Measurements from ENCODE around the gene RPS18. TPM values are rescaled to one million over a fixed set of nuclear protein-coding genes. Genes with fewer than 3 reads are reported as not detected.

RPS18 gene
- total and polyA plus RNA-seq, 9 of the 15 experiments (the other 6 are each of a cell fraction or from before 2014, with no cell fraction given): 5,023 to 17,516 (median 8,131) TPM

- POLR2A ChIA-PET: interaction anchor here (0.6 to 8.1 kb wide), 6 partner anchors 8 to 96 kb away, joined by 3 to 90 read pairs (median 6); partner anchors contain the start of genes PFDN6, RPS18, VPS52 and WDR46
- FAIRE-seq (peak; percentile 93), ATAC-seq (peak; percentile 73), DNase-seq (ENCODE audit: extremely low read depth in 1 of 4, low spot score in 3 of 4) (peak; percentile 76 to 90 (median 82))
- Histone ChIP-seq H2AFZ (ENCODE audit: low read depth, low read length) (no peak overlapping the region), H3K9me3 (replicated peaks; ENCODE audit: control insufficient read depth, insufficient read depth, low read depth, low read length) (no peaks in the 10 kb centered on the region), H3K79me2 (ENCODE audit: control insufficient read depth, insufficient read depth, low read length) (peaks cover 15% of the 10 kb centered on the region), H3K9ac (ENCODE audit: insufficient read depth in 1 of 2, low read depth in 2 of 2, low read length in 2 of 2) (peak overlapping the region in 1 of 2 experiments; percentile 30; a peak in 2 of 4 replicates), H3K27ac (ENCODE audit: extremely low read depth, low read depth, low read length) (no peak overlapping the region), H3K4me2 (ENCODE audit: insufficient read depth, low read length) (no peak overlapping the region; the same call in 1 of the 2 replicates), H3K4me3 (no peak overlapping the region), H3K4me1 (replicated peaks in 1 of 2; ENCODE audit: control insufficient read depth in 2 of 2, insufficient read depth in 2 of 2, low read length in 2 of 2) (peaks cover 21 to 39% of the 10 kb centered on the region in 2 experiments; a peak in 4 of 5 replicates), H3K27me3 (ENCODE audit: control insufficient read depth in 2 of 2, insufficient read depth in 2 of 2, low read length in 2 of 2) (no peaks in the 10 kb centered on the region), H3K36me3 (ENCODE audit: control insufficient read depth, insufficient read depth, low read length) (peaks cover 90% of the 10 kb centered on the region), H4K20me1 (replicated peaks; ENCODE audit: control insufficient read depth, insufficient read depth, low read length) (peaks cover 18% of the 10 kb centered on the region), H3K9me1 (ENCODE audit: control insufficient read depth, insufficient read depth, low read length) (no peaks in the 10 kb centered on the region)
- no TSS peak for BruUV-seq (replicated peaks)
- CTCF ChIA-PET (ENCODE audit: low intra/inter-chr PET ratio): interaction anchor here (1.2 to 6.6 kb wide), 7 partner anchors 19 to 146 kb away, joined by 5 to 64 read pairs (median 14); partner anchors contain the start of genes CUTA, KIFC1 and RGL2
- intact Hi-C loops (cut with micrococcal nuclease) (loop anchor here (1.0 to 10.0 kb wide), 5 partner anchors 19 to 295 kb away; no protein-coding TSS in a partner anchor), in situ Hi-C loops (cut with MboI) (loop anchor here (10.0 kb wide), 1 partner anchor 125 kb away; no protein-coding TSS in a partner anchor)
- WGBS (ENCODE audit: insufficient coverage, low coverage, missing lambda C conversion rate): 58% methylated on average over 5 of the region's 5 CpGs
- TF ChIP-seq EHMT2 (IDR thresholded peaks at IDR 0.05) (no peak), ZNF121 (CRISPR knock-in tag; conservative IDR thresholded peaks at IDR 0.05) (no peak), EP300 (IDR thresholded peaks at IDR 0.05; ENCODE audit: low read length) (peak; percentile 21; the same call in 1 of the 2 replicates), ZNF57 (CRISPR knock-in tag; IDR thresholded peaks at IDR 0.05) (no peak), TCF3 (CRISPR knock-in tag; IDR thresholded peaks at IDR 0.05) (no peak), DEAF1 (CRISPR knock-in tag; IDR thresholded peaks at IDR 0.05) (peak; percentile 79), ZNF707 (CRISPR knock-in tag; conservative IDR thresholded peaks at IDR 0.05) (no peak), GTF2A2 (tag; IDR thresholded peaks at IDR 0.05) (no peak), ZNF253 (CRISPR knock-in tag; conservative IDR thresholded peaks at IDR 0.05) (no peak), ASH1L (IDR thresholded peaks at IDR 0.05; ENCODE audit: borderline replicate concordance, low read depth, partially characterized antibody) (no peak), YBX1 (IDR thresholded peaks at IDR 0.05) (no peak), ZNF518B (CRISPR knock-in tag; IDR thresholded peaks at IDR 0.05) (no peak), PHB (CRISPR knock-in tag; IDR thresholded peaks at IDR 0.05) (no peak), PTTG1 (tag; IDR thresholded peaks at IDR 0.05; ENCODE audit: low read depth) (no peak), NCOA1 (IDR thresholded peaks at IDR 0.05; ENCODE audit: low read depth) (no peak), CGGBP1 (CRISPR knock-in tag; IDR thresholded peaks at IDR 0.05) (no peak), ELK1 (CRISPR knock-in tag; IDR thresholded peaks at IDR 0.05) (no peak)
These were observed 8.2 kb downstream of the RPS18 start for GRCh38 chr6:33279971-33280511.

Measured in K562 (cell line).